LoVo (cell line): ENCODE results near the gene SIRPB2.

ENCODE experiments used
- DNase-seq: peaks from one replicate; pipeline ENCODE4 v3.0.0-alpha.2; 2016; ENCODE audit warnings: low spot score

SIRPB2 gene

GRCh38 chr20:1491281-1491840, at the start of gene SIRPB2:
SIRPB2 (minus strand) TSS chr20:1491420; CDS start chr20:1491359, 61 bp downstream.
- DNase-seq: no peak

GRCh38 chr20:1539816-1540419, 48.7 kb upstream of the SIRPB2 start:
- DNase-seq: no peak

GRCh38 chr20:1538655-1539054, 47.4 kb upstream of the SIRPB2 start:
- DNase-seq: no peak

GRCh38 chr20:1537731-1538058, 46.5 kb upstream of the SIRPB2 start:
- DNase-seq: no peak

- no peak for DNase-seq
Measured at GRCh38 chr20:1536893-1537730, 45.9 kb upstream of the SIRPB2 start.

- DNase-seq: no peak
Measured at GRCh38 chr20:1535420-1536175, 44.4 kb upstream of the SIRPB2 start.

- DNase-seq: no peak
Measured at GRCh38 chr20:1534526-1534925, 43.3 kb upstream of the SIRPB2 start.

GRCh38 chr20:1533059-1533458, 41.8 kb upstream of the SIRPB2 start:
- DNase-seq: no peak

GRCh38 chr20:1528811-1529210, 37.6 kb upstream of the SIRPB2 start:
- DNase-seq: no peak

GRCh38 chr20:1527923-1528322, 36.7 kb upstream of the SIRPB2 start:
- no peak for DNase-seq

- DNase-seq: no peak
Measured at GRCh38 chr20:1526896-1527295, 35.7 kb upstream of the SIRPB2 start.

GRCh38 chr20:1526310-1526709, 35.1 kb upstream of the SIRPB2 start:
- DNase-seq: no peak

GRCh38 chr20:1524004-1524403, 32.8 kb upstream of the SIRPB2 start:
- no peak for DNase-seq

- DNase-seq: no peak
Measured at GRCh38 chr20:1517010-1517409, 25.8 kb upstream of the SIRPB2 start.

- DNase-seq: no peak
Measured at GRCh38 chr20:1513801-1514200, 22.6 kb upstream of the SIRPB2 start.

- DNase-seq: no peak
Measured at GRCh38 chr20:1509237-1509636, 18.0 kb upstream of the SIRPB2 start.

GRCh38 chr20:1508574-1508973, 17.4 kb upstream of the SIRPB2 start:
- DNase-seq: no peak

GRCh38 chr20:1507276-1507675, 16.1 kb upstream of the SIRPB2 start:
- no peak for DNase-seq

- no peak for DNase-seq
Measured at GRCh38 chr20:1505871-1506270, 14.7 kb upstream of the SIRPB2 start.

GRCh38 chr20:1505361-1505760, 14.1 kb upstream of the SIRPB2 start:
- DNase-seq: no peak

- DNase-seq: peak; percentile 83
Measured at GRCh38 chr20:1503564-1504227, 12.5 kb upstream of the SIRPB2 start.

GRCh38 chr20:1500496-1500895, 9.3 kb upstream of the SIRPB2 start:
- no peak for DNase-seq
